Measurements from ENCODE around the gene ALG12.
A peak's percentile ranks its signal among the peaks of the same experiment; 100 is the strongest.

The ALG12 gene

DNA sequence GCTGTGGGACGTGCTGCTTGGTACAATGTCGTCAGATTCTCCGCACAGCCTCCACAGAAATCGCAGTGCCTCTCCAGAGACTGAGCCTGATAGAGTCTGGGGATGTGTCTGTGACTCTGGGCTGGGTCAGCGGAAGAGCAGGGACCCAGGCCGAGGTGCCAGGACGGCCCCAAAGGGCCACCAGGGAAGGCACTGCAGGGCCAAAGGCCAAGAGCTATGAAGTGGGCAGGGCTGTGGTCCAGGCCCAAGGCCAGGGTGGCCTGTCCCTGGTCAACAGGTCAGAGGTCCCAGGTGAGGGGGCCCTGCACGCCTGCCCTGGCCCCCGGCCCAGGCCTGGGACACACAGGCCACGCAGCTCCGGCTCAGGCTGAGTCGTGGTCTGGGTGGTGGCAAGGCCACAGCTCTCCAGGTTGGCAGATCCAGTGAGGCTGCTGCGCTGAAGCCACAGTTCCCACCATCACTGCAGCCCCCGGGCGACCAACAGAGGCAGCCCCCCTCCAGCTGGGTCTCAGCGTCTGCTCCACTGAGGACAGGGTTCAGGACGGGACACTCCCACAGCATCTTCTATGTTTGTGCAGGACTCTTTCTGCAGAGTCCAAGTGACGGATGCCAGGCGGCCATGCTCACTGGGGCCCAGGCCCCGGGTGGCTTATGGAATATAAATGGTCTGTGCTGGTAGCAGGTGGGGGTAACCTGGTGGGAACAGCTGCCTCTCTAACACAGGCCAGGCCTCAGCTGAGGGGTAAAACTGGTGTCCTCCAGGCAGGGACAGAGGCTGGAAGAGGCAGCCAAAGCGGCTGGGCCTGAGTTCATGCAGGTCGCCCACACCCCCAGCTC, 37.6 kb upstream of the ALG12 start:
- no peaks in the 10 kb centered on the region for H3K36me3 ChIP-seq (replicated peaks; ENCODE audit: insufficient read depth, low read length)
- H3K9ac ChIP-seq (ENCODE audit: low read length): no peak overlapping the region
- TF ChIP-seq EZH2phosphoT487 (IDR thresholded peaks at IDR 0.05; ENCODE audit: low read length): no peak
- no peak for TF ChIP-seq EZH2 (optimal IDR thresholded peaks at IDR 0.05; ENCODE audit: low read depth, low read length)
- TF ChIP-seq, protein P1, sequence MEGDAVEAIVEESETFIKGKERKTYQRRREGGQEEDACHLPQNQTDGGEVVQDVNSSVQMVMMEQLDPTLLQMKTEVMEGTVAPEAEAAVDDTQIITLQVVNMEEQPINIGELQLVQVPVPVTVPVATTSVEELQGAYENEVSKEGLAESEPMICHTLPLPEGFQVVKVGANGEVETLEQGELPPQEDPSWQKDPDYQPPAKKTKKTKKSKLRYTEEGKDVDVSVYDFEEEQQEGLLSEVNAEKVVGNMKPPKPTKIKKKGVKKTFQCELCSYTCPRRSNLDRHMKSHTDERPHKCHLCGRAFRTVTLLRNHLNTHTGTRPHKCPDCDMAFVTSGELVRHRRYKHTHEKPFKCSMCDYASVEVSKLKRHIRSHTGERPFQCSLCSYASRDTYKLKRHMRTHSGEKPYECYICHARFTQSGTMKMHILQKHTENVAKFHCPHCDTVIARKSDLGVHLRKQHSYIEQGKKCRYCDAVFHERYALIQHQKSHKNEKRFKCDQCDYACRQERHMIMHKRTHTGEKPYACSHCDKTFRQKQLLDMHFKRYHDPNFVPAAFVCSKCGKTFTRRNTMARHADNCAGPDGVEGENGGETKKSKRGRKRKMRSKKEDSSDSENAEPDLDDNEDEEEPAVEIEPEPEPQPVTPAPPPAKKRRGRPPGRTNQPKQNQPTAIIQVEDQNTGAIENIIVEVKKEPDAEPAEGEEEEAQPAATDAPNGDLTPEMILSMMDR (IDR thresholded peaks at IDR 0.05; ENCODE audit: low read length): no peak
- DNase-seq: peak; percentile 1
- no peak overlapping the region for H2AFZ ChIP-seq (ENCODE audit: low read length)
- no peak overlapping the region for H3K4me2 ChIP-seq (ENCODE audit: low read depth, low read length)
- no peaks in the 10 kb centered on the region for H3K9me2 ChIP-seq (replicated peaks; ENCODE audit: insufficient read depth, low read length)
- no peak overlapping the region for H3K4me3 ChIP-seq (ENCODE audit: low read length)
- no peaks in the 10 kb centered on the region; the same call in 1 of the 2 replicates for H3K27me3 ChIP-seq (replicated peaks; ENCODE audit: insufficient read depth, low read length)
- H3F3A ChIP-seq (ENCODE audit: insufficient read depth, low read length): no peaks in the 10 kb centered on the region
- no peaks in the 10 kb centered on the region for H3K9me3 ChIP-seq (replicated peaks; ENCODE audit: insufficient read depth, low read length)
- H4K20me1 ChIP-seq (ENCODE audit: insufficient read depth, low read length): no peaks in the 10 kb centered on the region
- H3K27ac ChIP-seq (ENCODE audit: low read length): no peak overlapping the region
- no peaks in the 10 kb centered on the region for H3K79me2 ChIP-seq (ENCODE audit: low read length)
- H3K4me1 ChIP-seq (ENCODE audit: low read length): 0 out of 2 replicates have a peak, but pooled peaks cover 5% of the 10 kb centered on the region

DNA sequence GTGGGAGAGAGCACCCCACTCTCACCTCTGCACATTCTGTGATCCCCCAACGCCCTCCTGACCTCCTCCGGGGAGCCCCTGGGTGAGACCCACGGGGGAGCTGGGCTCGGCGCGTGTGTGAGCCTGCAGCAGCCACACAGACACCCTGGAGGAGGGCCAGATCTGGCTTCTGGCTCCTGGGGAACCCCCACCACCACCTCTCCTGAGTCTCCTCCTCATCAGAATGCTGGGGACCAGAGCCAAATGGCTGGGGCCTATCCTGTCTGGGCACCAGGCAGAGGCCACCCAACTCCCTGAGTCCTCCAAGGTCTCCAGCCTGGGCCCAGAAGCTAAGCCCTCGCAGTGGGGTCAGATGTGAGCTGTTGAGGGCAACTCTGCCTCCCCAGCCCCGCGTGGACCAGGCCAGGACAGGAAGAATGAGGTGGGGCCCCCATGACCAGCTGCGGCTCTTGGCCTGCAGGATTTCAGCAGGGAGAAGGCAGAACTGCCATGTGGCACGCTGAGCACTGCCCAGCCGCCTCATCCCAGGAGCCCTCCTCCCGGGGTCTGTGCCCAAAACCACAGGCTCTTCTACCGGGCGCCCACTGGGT, 36.8 kb upstream of the ALG12 start:
- no peaks in the 10 kb centered on the region for H3K9me2 ChIP-seq (replicated peaks; ENCODE audit: insufficient read depth, low read length)
- no peaks in the 10 kb centered on the region for H4K20me1 ChIP-seq (ENCODE audit: insufficient read depth, low read length)
- DNase-seq: no peak
- H3K4me3 ChIP-seq (ENCODE audit: low read length): no peak overlapping the region
- no peaks in the 10 kb centered on the region for H3K79me2 ChIP-seq (ENCODE audit: low read length)
- TF ChIP-seq, protein P1 (IDR thresholded peaks at IDR 0.05; ENCODE audit: low read length): no peak
- TF ChIP-seq EZH2 (optimal IDR thresholded peaks at IDR 0.05; ENCODE audit: low read depth, low read length) (no peak), EZH2phosphoT487 (IDR thresholded peaks at IDR 0.05; ENCODE audit: low read length) (no peak)
- H3F3A ChIP-seq (ENCODE audit: insufficient read depth, low read length): no peaks in the 10 kb centered on the region
- H2AFZ ChIP-seq (ENCODE audit: low read length): no peak overlapping the region
- H3K9me3 ChIP-seq (replicated peaks; ENCODE audit: insufficient read depth, low read length): no peaks in the 10 kb centered on the region
- H3K4me1 ChIP-seq (ENCODE audit: low read length): 0 out of 2 replicates have a peak, but pooled peaks cover 5% of the 10 kb centered on the region
- no peak overlapping the region for H3K9ac ChIP-seq (ENCODE audit: low read length)
- H3K4me2 ChIP-seq (ENCODE audit: low read depth, low read length): no peak overlapping the region
- no peak overlapping the region for H3K27ac ChIP-seq (ENCODE audit: low read length)
- no peaks in the 10 kb centered on the region; the same call in 1 of the 2 replicates for H3K27me3 ChIP-seq (replicated peaks; ENCODE audit: insufficient read depth, low read length)
- no peaks in the 10 kb centered on the region for H3K36me3 ChIP-seq (replicated peaks; ENCODE audit: insufficient read depth, low read length)

DNA sequence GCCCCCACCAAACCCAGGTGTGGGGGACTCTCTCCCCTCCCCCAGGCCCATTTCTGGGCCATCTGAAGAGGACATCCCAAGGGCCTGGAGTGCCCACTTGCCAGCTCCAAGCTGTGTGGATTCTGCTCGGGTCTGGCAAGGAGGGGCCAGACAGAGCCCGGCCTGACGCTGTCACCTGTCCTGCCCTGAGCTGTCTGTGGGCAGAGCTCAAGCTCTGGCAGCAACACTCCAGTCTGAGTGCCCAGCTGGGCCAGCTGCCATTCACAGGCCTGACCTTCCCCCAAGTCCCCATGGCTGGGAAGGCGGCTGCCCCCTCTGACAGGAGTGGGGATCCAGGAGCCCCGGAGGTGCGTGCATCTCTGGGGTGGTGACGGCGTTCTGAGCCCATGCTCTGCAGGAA, 36.1 kb upstream of the ALG12 start:
- no peaks in the 10 kb centered on the region for H3K9me3 ChIP-seq (replicated peaks; ENCODE audit: insufficient read depth, low read length)
- H2AFZ ChIP-seq (ENCODE audit: low read length): no peak overlapping the region
- no peaks in the 10 kb centered on the region for H3K79me2 ChIP-seq (ENCODE audit: low read length)
- H4K20me1 ChIP-seq (ENCODE audit: insufficient read depth, low read length): no peaks in the 10 kb centered on the region
- no peak overlapping the region for H3K27ac ChIP-seq (ENCODE audit: low read length)
- TF ChIP-seq, protein P1 (IDR thresholded peaks at IDR 0.05; ENCODE audit: low read length): no peak
- TF ChIP-seq EZH2phosphoT487 (IDR thresholded peaks at IDR 0.05; ENCODE audit: low read length) (no peak), EZH2 (optimal IDR thresholded peaks at IDR 0.05; ENCODE audit: low read depth, low read length) (no peak)
- no peaks in the 10 kb centered on the region for H3K36me3 ChIP-seq (replicated peaks; ENCODE audit: insufficient read depth, low read length)
- no peaks in the 10 kb centered on the region for H3K9me2 ChIP-seq (replicated peaks; ENCODE audit: insufficient read depth, low read length)
- no peaks in the 10 kb centered on the region for H3F3A ChIP-seq (ENCODE audit: insufficient read depth, low read length)
- H3K4me1 ChIP-seq (ENCODE audit: low read length): 0 out of 2 replicates have a peak, but pooled peaks cover 1% of the 10 kb centered on the region
- no peak overlapping the region for H3K4me3 ChIP-seq (ENCODE audit: low read length)
- no peak overlapping the region for H3K9ac ChIP-seq (ENCODE audit: low read length)
- H3K27me3 ChIP-seq (replicated peaks; ENCODE audit: insufficient read depth, low read length): peaks cover 7% of the 10 kb centered on the region; the same call in 1 of the 2 replicates
- no peak overlapping the region for H3K4me2 ChIP-seq (ENCODE audit: low read depth, low read length)
- no peak for DNase-seq
